Measurements from ENCODE around the gene CCNQ. TPM values are rescaled to one million over a fixed set of nuclear protein-coding genes. Genes with fewer than 3 reads are reported as not detected.

The CCNQ gene
- total RNA-seq, 2 donors from 2014 or later = 16.3 to 24.0 TPM

GRCh38 chrX:153546386-153546785 is 52.6 kb downstream of the CCNQ start:
- no peaks in the 10 kb centered on the region for H3K27me3 ChIP-seq
- DNase-seq = no peak
- H3K36me3 ChIP-seq = no peaks in the 10 kb centered on the region
- no peaks in the 10 kb centered on the region for H3K4me1 ChIP-seq
- H3K27ac ChIP-seq = no peak overlapping the region
- no peak overlapping the region for H3K9ac ChIP-seq (ENCODE audit: low read depth in 2 of 2, low read length in 2 of 2)
- H3K9me3 ChIP-seq = no peaks in the 10 kb centered on the region
- TF ChIP-seq CTCF (IDR thresholded peaks at IDR 0.05) = no peak
- H3K4me3 ChIP-seq = no peak overlapping the region
- intact Hi-C loops (cut with DNase I) = loop anchor here (10.0 kb wide), 1 partner anchor 408 kb away; no protein-coding TSS in a partner anchor

GRCh38 chrX:153544727-153545126 is 54.2 kb downstream of the CCNQ start:
- intact Hi-C loops (cut with DNase I) = loop anchor here (10.0 kb wide), 1 partner anchor 410 kb away; no protein-coding TSS in a partner anchor
- TF ChIP-seq CTCF (IDR thresholded peaks at IDR 0.05) = no peak
- H3K27ac ChIP-seq = no peak overlapping the region
- no peaks in the 10 kb centered on the region for H3K4me1 ChIP-seq
- H3K27me3 ChIP-seq = no peaks in the 10 kb centered on the region
- H3K9ac ChIP-seq (ENCODE audit: low read depth in 2 of 2, low read length in 2 of 2) = no peak overlapping the region
- no peaks in the 10 kb centered on the region for H3K36me3 ChIP-seq
- no peaks in the 10 kb centered on the region for H3K9me3 ChIP-seq
- DNase-seq = no peak
- H3K4me3 ChIP-seq = no peak overlapping the region

- Histone ChIP-seq H3K4me3 (no peak overlapping the region), H3K27me3 (no peaks in the 10 kb centered on the region), H3K9me3 (no peaks in the 10 kb centered on the region), H3K4me1 (no peaks in the 10 kb centered on the region), H3K27ac (no peak overlapping the region), H3K36me3 (no peaks in the 10 kb centered on the region), H3K9ac (ENCODE audit: low read depth in 2 of 2, low read length in 2 of 2) (no peak overlapping the region)
- intact Hi-C loops (cut with DNase I) = loop anchor here (5.0 to 10.0 kb wide), 2 partner anchors 127 to 415 kb away; no protein-coding TSS in a partner anchor
- no peak for TF ChIP-seq CTCF (IDR thresholded peaks at IDR 0.05)
- DNase-seq = no peak
Observed at GRCh38 chrX:153539979-153540358, 59.0 kb downstream of the CCNQ start.

- TF ChIP-seq CTCF (IDR thresholded peaks at IDR 0.05) = peak; percentile 79
- no peak overlapping the region for H3K4me3 ChIP-seq
- no peaks in the 10 kb centered on the region for H3K27me3 ChIP-seq
- intact Hi-C loops (cut with DNase I) = loop anchor here (5.0 kb wide), 1 partner anchor 128 kb away; no protein-coding TSS in a partner anchor
- H3K27ac ChIP-seq = no peak overlapping the region
- H3K9me3 ChIP-seq = no peaks in the 10 kb centered on the region
- H3K36me3 ChIP-seq = no peaks in the 10 kb centered on the region
- no peak overlapping the region for H3K9ac ChIP-seq (ENCODE audit: low read depth in 2 of 2, low read length in 2 of 2)
- H3K4me1 ChIP-seq = no peaks in the 10 kb centered on the region
- DNase-seq = peak; percentile 68
Observed at GRCh38 chrX:153539171-153539978, 59.6 kb downstream of the CCNQ start.

GRCh38 chrX:153538424-153538823 is 60.5 kb downstream of the CCNQ start:
- intact Hi-C loops (cut with DNase I) = loop anchor here (5.0 kb wide), 1 partner anchor 129 kb away; no protein-coding TSS in a partner anchor
- H3K4me1 ChIP-seq = no peaks in the 10 kb centered on the region
- no peak overlapping the region for H3K4me3 ChIP-seq
- H3K9ac ChIP-seq (ENCODE audit: low read depth in 2 of 2, low read length in 2 of 2) = no peak overlapping the region
- no peak overlapping the region for H3K27ac ChIP-seq
- H3K27me3 ChIP-seq = no peaks in the 10 kb centered on the region
- H3K36me3 ChIP-seq = no peaks in the 10 kb centered on the region
- no peak for TF ChIP-seq CTCF (IDR thresholded peaks at IDR 0.05)
- no peaks in the 10 kb centered on the region for H3K9me3 ChIP-seq
- no peak for DNase-seq

Other genes with a start within 250 kb of the CCNQ start
- not detected for gene PNMA6E, start 197.8 kb downstream of the CCNQ start, total RNA-seq
- gene ZFP92, start 187.7 kb downstream of the CCNQ start, total RNA-seq = under 1 TPM; 0.10 to 0.29 TPM
- 1 to 10 TPM in 1 of 2 donors, not detected in 1; 1.2 TPM for gene TREX2, start 153.1 kb downstream of the CCNQ start, total RNA-seq
- gene HAUS7, start 128.6 kb downstream of the CCNQ start, total RNA-seq = 10 to 100 TPM; 18.9 to 47.8 TPM
- gene BGN, start 104.2 kb downstream of the CCNQ start, total RNA-seq = 10 to 100 TPM in 1 of 2 donors, 1 to 10 TPM in 1; 6.0 to 11.4 TPM
- gene ATP2B3, start 81.5 kb downstream of the CCNQ start, total RNA-seq = under 1 TPM in 1 of 2 donors, not detected in 1; 0.24 TPM
- under 1 TPM in 1 of 2 donors, not detected in 1; 0.49 TPM for gene DUSP9, start 48.1 kb upstream of the CCNQ start, total RNA-seq
- gene PNCK, start 74.7 kb upstream of the CCNQ start, total RNA-seq = 10 to 100 TPM in 1 of 2 donors, 1 to 10 TPM in 1; 1.9 to 11.1 TPM
- 100 to 1,000 TPM; 197 to 435 TPM for gene SLC6A8, start 88.8 kb upstream of the CCNQ start, total RNA-seq
- 100 to 1,000 TPM; 217 to 295 TPM for gene BCAP31, start 125.2 kb upstream of the CCNQ start, total RNA-seq
- 10 to 100 TPM; 12.7 to 16.8 TPM for gene ABCD1, start 125.7 kb upstream of the CCNQ start, total RNA-seq
- gene PLXNB3, start 165.1 kb upstream of the CCNQ start, total RNA-seq = 1 to 10 TPM in 1 of 2 donors, under 1 TPM in 1; 0.57 to 3.7 TPM
- gene SRPK3, start 181.9 kb upstream of the CCNQ start, total RNA-seq = 1 to 10 TPM in 1 of 2 donors, under 1 TPM in 1; 0.64 to 2.3 TPM
- gene IDH3G, start 195.2 kb upstream of the CCNQ start, total RNA-seq = 10 to 100 TPM; 80.6 to 92.6 TPM
- 100 to 1,000 TPM; 253 to 377 TPM for gene SSR4, start 195.5 kb upstream of the CCNQ start, total RNA-seq
- 1 to 10 TPM; 1.5 to 3.2 TPM for gene PDZD4, start 231.4 kb upstream of the CCNQ start, total RNA-seq

Measured in colonic mucosa (tissue), 4 donors.